AG04449 (cell line): ENCODE data around the gene PDGFD.
"Not testable (repeated sequence)": the region's sequence is repeated elsewhere in the genome, so short reads cannot be mapped to it uniquely, and the experiment has no call there.

Experiments used
- CTCF ChIA-PET: fragments of 350-600 bp; formaldehyde crosslinking; extraction: SDS; loops from one replicate; lab custom pipeline; 2021; ENCODE audit warnings: antibody characterized with exemption; lab: Yijun Ruan, JAX
- POLR2A ChIA-PET: fragments of 400-600, 350-600 bp; formaldehyde crosslinking; extraction: SDS; loops from one replicate; lab custom pipeline; 2020; ENCODE audit warnings: antibody characterized with exemption, inconsistent platforms; lab: Yijun Ruan, JAX
- DNase-seq: peaks from one replicate; pipeline ENCODE4 v3.0.0-alpha.2; 2010; ENCODE audit warnings: low read depth, low spot score
- H3K4me3 ChIP-seq: 2 replicates; pipeline ENCODE4 v1.5.1; 2011; ENCODE audit warnings: low read depth, mild to moderate bottlenecking, control low read depth, low read length
- CTCF ChIP-seq: IDR thresholded peaks from one replicate; pipeline ENCODE4 v1.5.1; 2011; ENCODE audit warnings: mild to moderate bottlenecking, moderate library complexity, low read length, control low read depth, inconsistent platforms; ENCODE audit not compliant: insufficient read depth; ENCODE audit errors: missing control alignments

The PDGFD gene

GRCh38 chr11:104051778-104052177, 112.2 kb downstream of the PDGFD start:
- no peak for TF ChIP-seq CTCF
- no peak for DNase-seq
- ChIA-PET POLR2A (no interaction called here), CTCF (no interaction called here)
- H3K4me3 ChIP-seq, result no peak overlapping the region

DNA sequence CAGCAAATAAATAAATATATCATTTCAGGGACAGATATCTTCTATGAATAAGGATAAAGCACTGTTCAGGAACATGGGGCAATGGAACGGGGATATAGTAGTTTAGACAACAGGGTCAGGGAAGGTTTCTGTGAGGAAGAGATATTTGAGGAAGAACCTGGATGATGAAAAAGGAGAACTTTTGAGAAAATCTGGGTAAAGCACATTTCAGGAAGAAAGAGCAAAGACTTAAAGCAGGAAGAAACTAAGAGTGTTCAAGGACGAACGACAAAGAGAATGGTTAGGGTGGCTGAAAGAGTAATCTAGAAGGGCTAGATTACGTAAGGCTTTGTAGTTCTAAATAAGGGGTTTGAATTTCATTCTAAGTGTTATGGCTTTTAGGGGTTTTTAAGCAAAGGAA, 114.8 kb downstream of the PDGFD start:
- TF ChIP-seq CTCF, result no peak
- H3K4me3 ChIP-seq, result no peak overlapping the region
- POLR2A ChIA-PET, result no interaction called here
- DNase-seq, result no peak
- CTCF ChIA-PET, result no interaction called here

DNA sequence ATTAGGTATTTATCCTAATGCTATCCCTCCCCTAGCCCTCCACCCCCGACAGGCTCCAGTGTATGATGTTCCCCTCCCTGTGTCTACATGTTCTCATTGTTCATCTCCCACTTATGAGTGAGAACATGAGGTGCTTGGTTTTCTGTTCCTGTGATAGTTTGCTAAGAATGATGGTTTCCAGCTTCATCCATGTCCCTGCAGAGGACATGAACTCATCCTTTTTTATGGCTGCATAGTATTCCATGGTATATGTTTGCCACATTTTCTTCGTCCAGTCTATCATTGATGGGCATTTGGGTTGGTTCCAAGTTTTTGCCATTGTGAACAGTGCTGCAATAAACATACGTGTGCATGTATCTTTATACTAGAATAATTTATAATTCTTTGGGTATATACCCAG, 117.1 kb downstream of the PDGFD start:
- CTCF ChIA-PET, POLR2A ChIA-PET, DNase-seq, H3K4me3 ChIP-seq: not testable (repeated sequence)

DNA sequence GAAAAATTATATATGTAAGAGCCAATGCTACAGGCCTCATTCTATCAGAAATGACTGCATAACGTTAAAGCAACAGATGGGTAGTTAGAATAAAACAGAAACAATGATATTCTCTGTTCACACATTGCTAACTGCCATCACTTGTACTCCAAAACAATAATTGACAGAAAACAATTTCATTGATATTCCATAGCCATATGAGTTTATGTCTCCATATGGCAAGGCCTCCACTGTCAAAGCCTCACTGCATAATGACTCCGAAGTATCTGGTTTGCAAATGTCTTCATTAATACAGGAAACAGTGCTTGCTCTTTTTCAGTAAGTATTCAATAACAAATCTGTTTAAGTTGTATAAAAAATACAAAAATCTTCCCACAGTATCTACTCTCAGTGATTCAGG, 117.6 kb downstream of the PDGFD start:
- TF ChIP-seq CTCF, result no peak
- CTCF ChIA-PET, result no interaction called here
- no peak overlapping the region for H3K4me3 ChIP-seq
- POLR2A ChIA-PET, result no interaction called here
- no peak for DNase-seq

GRCh38 chr11:104043678-104044239, 120.2 kb downstream of the PDGFD start:
- H3K4me3 ChIP-seq, result no peak overlapping the region
- DNase-seq, result no peak
- CTCF ChIA-PET, result no interaction called here
- POLR2A ChIA-PET, result no interaction called here
- TF ChIP-seq CTCF, result no peak

DNA sequence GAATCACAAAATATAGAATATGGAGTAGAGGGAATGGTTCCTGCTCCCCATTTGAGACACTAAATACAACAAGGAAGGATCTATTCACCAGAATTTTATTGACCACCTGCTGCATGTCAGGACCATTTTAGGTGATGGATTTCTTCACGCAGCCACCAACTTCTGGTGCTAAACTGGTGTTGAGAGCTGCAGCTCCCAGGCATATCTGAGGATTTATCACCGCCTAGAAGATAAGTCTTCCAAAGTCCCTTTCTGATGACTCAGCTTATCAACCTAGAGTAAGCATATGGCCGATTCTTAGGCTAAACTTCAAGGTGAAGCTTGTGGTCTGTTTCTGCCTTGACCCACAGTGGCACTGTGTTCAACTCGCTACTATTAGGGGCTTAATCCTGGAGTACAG, 120.8 kb downstream of the PDGFD start:
- POLR2A ChIA-PET, result no interaction called here
- TF ChIP-seq CTCF, result no peak
- CTCF ChIA-PET, result no interaction called here
- DNase-seq, result no peak
- H3K4me3 ChIP-seq, result no peak overlapping the region

GRCh38 chr11:104041792-104042191, 122.2 kb downstream of the PDGFD start:
- H3K4me3 ChIP-seq, result no peak overlapping the region
- DNase-seq, result no peak
- ChIA-PET POLR2A (no interaction called here), CTCF (no interaction called here)
- TF ChIP-seq CTCF, result no peak
